Activated T-helper 17 cell treated with anti-CD3 and anti-CD28 coated beads, Interleukin-2, amount 50 U/mL, for 72 hours (primary cell): ENCODE data around the gene SCIN. TPM values are rescaled to one million over a fixed set of nuclear protein-coding genes. Genes with fewer than 3 reads are reported as not detected.
A peak's percentile ranks its signal among the peaks of the same experiment; 100 is the strongest.

Experiments
- ATAC-seq: fragments of 150-1000 bp; cut with Tn5 transposase; replicated peaks from 2 replicates; pipeline ENCODE4 v1.10.0; 2021; ENCODE audit warnings: mild to moderate bottlenecking, moderate library complexity
- H3K27ac Mint-ChIP-seq: one replicate; pipeline ENCODE4 v1.8.0; 2022; ENCODE audit warnings: mixed read lengths
- H3K27me3 Mint-ChIP-seq: one replicate; pipeline ENCODE4 v1.8.0; 2022; ENCODE audit warnings: mixed read lengths
- H3K36me3 Mint-ChIP-seq: one replicate; pipeline ENCODE4 v1.8.0; 2022; ENCODE audit warnings: low read depth, mild to moderate bottlenecking, mixed read lengths
- H3K4me1 Mint-ChIP-seq: one replicate; pipeline ENCODE4 v1.8.0; 2022; ENCODE audit warnings: mixed read lengths
- H3K4me3 Mint-ChIP-seq: one replicate; pipeline ENCODE4 v1.8.0; 2022; ENCODE audit warnings: mild to moderate bottlenecking, mixed read lengths
- H3K9me3 Mint-ChIP-seq: one replicate; pipeline ENCODE4 v1.8.0; 2022; ENCODE audit warnings: mixed read lengths
- total RNA-seq, 2 donors: library from RNA; stranded (reverse); gene quantifications; one replicate each; pipeline ENCODE4 v1.2.3, GENCODE V29; 2022

The SCIN gene
- total RNA-seq, 2 donors from 2014 or later: 0.17 to 0.29 TPM

GRCh38 chr7:12583176-12583575 is 12.7 kb downstream of the SCIN start:
- Mint-ChIP-seq H3K9me3 (no peaks in the 10 kb centered on the region), H3K27ac (no peak overlapping the region)

GRCh38 chr7:12583922-12584321 is 13.4 kb downstream of the SCIN start:
- H3K36me3 Mint-ChIP-seq: no peaks in the 10 kb centered on the region
- no peaks in the 10 kb centered on the region for H3K4me1 Mint-ChIP-seq

More at GRCh38 chr7:12583176-12583575, 12.7 kb downstream of the SCIN start:
- no peaks in the 10 kb centered on the region for H3K36me3 Mint-ChIP-seq
- no peak for ATAC-seq
- peaks cover 41% of the 10 kb centered on the region for H3K27me3 Mint-ChIP-seq
- H3K4me1 Mint-ChIP-seq: no peaks in the 10 kb centered on the region
- no peak overlapping the region for H3K4me3 Mint-ChIP-seq

GRCh38 chr7:12584930-12585329 is 14.4 kb downstream of the SCIN start:
- Mint-ChIP-seq H3K36me3 (no peaks in the 10 kb centered on the region), H3K9me3 (no peaks in the 10 kb centered on the region), H3K4me3 (no peak overlapping the region), H3K27me3 (peaks cover 39% of the 10 kb centered on the region), H3K4me1 (no peaks in the 10 kb centered on the region), H3K27ac (no peak overlapping the region)
- no peak for ATAC-seq

More at GRCh38 chr7:12583922-12584321, 13.4 kb downstream of the SCIN start:
- Mint-ChIP-seq H3K4me3 (no peak overlapping the region), H3K9me3 (no peaks in the 10 kb centered on the region), H3K27ac (no peak overlapping the region), H3K27me3 (peaks cover 41% of the 10 kb centered on the region)
- no peak for ATAC-seq

GRCh38 chr7:12586271-12586670 is 15.8 kb downstream of the SCIN start:
- Mint-ChIP-seq H3K27ac (no peak overlapping the region), H3K9me3 (no peaks in the 10 kb centered on the region), H3K4me1 (no peaks in the 10 kb centered on the region), H3K4me3 (no peak overlapping the region), H3K27me3 (peaks cover 34% of the 10 kb centered on the region), H3K36me3 (no peaks in the 10 kb centered on the region)
- ATAC-seq: no peak

GRCh38 chr7:12588259-12588904 is 17.9 kb downstream of the SCIN start:
- no peak overlapping the region for H3K27ac Mint-ChIP-seq
- no peaks in the 10 kb centered on the region for H3K4me1 Mint-ChIP-seq
- ATAC-seq: no peak
- peaks cover 23% of the 10 kb centered on the region for H3K27me3 Mint-ChIP-seq
- H3K4me3 Mint-ChIP-seq: no peak overlapping the region
- H3K36me3 Mint-ChIP-seq: no peaks in the 10 kb centered on the region
- H3K9me3 Mint-ChIP-seq: no peaks in the 10 kb centered on the region

GRCh38 chr7:12590559-12590958 is 20.0 kb downstream of the SCIN start:
- Mint-ChIP-seq H3K36me3 (no peaks in the 10 kb centered on the region), H3K4me3 (no peak overlapping the region), H3K9me3 (no peaks in the 10 kb centered on the region), H3K27ac (no peak overlapping the region), H3K4me1 (no peaks in the 10 kb centered on the region), H3K27me3 (peaks cover 19% of the 10 kb centered on the region)
- ATAC-seq: no peak

- Mint-ChIP-seq H3K36me3 (no peaks in the 10 kb centered on the region), H3K4me1 (no peaks in the 10 kb centered on the region), H3K27me3 (peaks cover 5% of the 10 kb centered on the region), H3K4me3 (no peak overlapping the region), H3K27ac (no peak overlapping the region), H3K9me3 (no peaks in the 10 kb centered on the region)
- ATAC-seq: peak; percentile 43
Observed at GRCh38 chr7:12594122-12594897, 23.8 kb downstream of the SCIN start.

GRCh38 chr7:12595148-12595547 is 24.6 kb downstream of the SCIN start:
- H3K4me1 Mint-ChIP-seq: no peaks in the 10 kb centered on the region
- no peaks in the 10 kb centered on the region for H3K36me3 Mint-ChIP-seq
- no peak overlapping the region for H3K4me3 Mint-ChIP-seq
- no peak overlapping the region for H3K27ac Mint-ChIP-seq
- no peak for ATAC-seq
- peaks cover 12% of the 10 kb centered on the region for H3K27me3 Mint-ChIP-seq
- peaks cover 5% of the 10 kb centered on the region for H3K9me3 Mint-ChIP-seq

- no peaks in the 10 kb centered on the region for H3K36me3 Mint-ChIP-seq
- H3K27ac Mint-ChIP-seq: no peak overlapping the region
- peaks cover 15% of the 10 kb centered on the region for H3K27me3 Mint-ChIP-seq
Observed at GRCh38 chr7:12596225-12596790, 25.8 kb downstream of the SCIN start.

GRCh38 chr7:12601302-12601869 is 30.9 kb downstream of the SCIN start:
- ATAC-seq: peak; percentile 24
- H3K9me3 Mint-ChIP-seq: peaks cover 14% of the 10 kb centered on the region

More at GRCh38 chr7:12596225-12596790, 25.8 kb downstream of the SCIN start:
- H3K4me3 Mint-ChIP-seq: no peak overlapping the region
- H3K9me3 Mint-ChIP-seq: peaks cover 5% of the 10 kb centered on the region
- no peak for ATAC-seq
- H3K4me1 Mint-ChIP-seq: no peaks in the 10 kb centered on the region

GRCh38 chr7:12607134-12607533 is 36.6 kb downstream of the SCIN start:
- H3K4me1 Mint-ChIP-seq: no peaks in the 10 kb centered on the region
- peaks cover 9% of the 10 kb centered on the region for H3K9me3 Mint-ChIP-seq
- H3K4me3 Mint-ChIP-seq: no peak overlapping the region
- peaks cover 11% of the 10 kb centered on the region for H3K27me3 Mint-ChIP-seq
- H3K27ac Mint-ChIP-seq: no peak overlapping the region
- H3K36me3 Mint-ChIP-seq: no peaks in the 10 kb centered on the region
- no peak for ATAC-seq

More at GRCh38 chr7:12601302-12601869, 30.9 kb downstream of the SCIN start:
- Mint-ChIP-seq H3K36me3 (no peaks in the 10 kb centered on the region), H3K4me3 (no peak overlapping the region), H3K27ac (no peak overlapping the region), H3K27me3 (peaks cover 10% of the 10 kb centered on the region), H3K4me1 (no peaks in the 10 kb centered on the region)

GRCh38 chr7:12609561-12609960 is 39.0 kb downstream of the SCIN start:
- Mint-ChIP-seq H3K4me3 (no peak overlapping the region), H3K36me3 (no peaks in the 10 kb centered on the region)

GRCh38 chr7:12610899-12611298 is 40.4 kb downstream of the SCIN start:
- no peak overlapping the region for H3K27ac Mint-ChIP-seq
- peaks cover 21% of the 10 kb centered on the region for H3K27me3 Mint-ChIP-seq
- H3K4me1 Mint-ChIP-seq: no peaks in the 10 kb centered on the region
- no peak for ATAC-seq
- no peaks in the 10 kb centered on the region for H3K9me3 Mint-ChIP-seq
- no peaks in the 10 kb centered on the region for H3K36me3 Mint-ChIP-seq
- no peak overlapping the region for H3K4me3 Mint-ChIP-seq

More at GRCh38 chr7:12609561-12609960, 39.0 kb downstream of the SCIN start:
- ATAC-seq: no peak
- H3K9me3 Mint-ChIP-seq: peaks cover 1% of the 10 kb centered on the region
- H3K27me3 Mint-ChIP-seq: peaks cover 21% of the 10 kb centered on the region
- no peak overlapping the region for H3K27ac Mint-ChIP-seq
- no peaks in the 10 kb centered on the region for H3K4me1 Mint-ChIP-seq

GRCh38 chr7:12612622-12613021 is 42.1 kb downstream of the SCIN start:
- H3K4me1 Mint-ChIP-seq: no peaks in the 10 kb centered on the region

More at GRCh38 chr7:12612622-12613021, 42.1 kb downstream of the SCIN start:
- Mint-ChIP-seq H3K27me3 (peaks cover 21% of the 10 kb centered on the region), H3K9me3 (no peaks in the 10 kb centered on the region), H3K27ac (no peak overlapping the region), H3K36me3 (no peaks in the 10 kb centered on the region), H3K4me3 (no peak overlapping the region)
- ATAC-seq: no peak
